ENCODE measurements around the gene BRINP3. TPM values are rescaled to one million over a fixed set of nuclear protein-coding genes. Genes with fewer than 3 reads are reported as not detected.

The BRINP3 gene
- polyA plus RNA-seq, 1 donor from 2014 or later = 7.7 TPM

DNA sequence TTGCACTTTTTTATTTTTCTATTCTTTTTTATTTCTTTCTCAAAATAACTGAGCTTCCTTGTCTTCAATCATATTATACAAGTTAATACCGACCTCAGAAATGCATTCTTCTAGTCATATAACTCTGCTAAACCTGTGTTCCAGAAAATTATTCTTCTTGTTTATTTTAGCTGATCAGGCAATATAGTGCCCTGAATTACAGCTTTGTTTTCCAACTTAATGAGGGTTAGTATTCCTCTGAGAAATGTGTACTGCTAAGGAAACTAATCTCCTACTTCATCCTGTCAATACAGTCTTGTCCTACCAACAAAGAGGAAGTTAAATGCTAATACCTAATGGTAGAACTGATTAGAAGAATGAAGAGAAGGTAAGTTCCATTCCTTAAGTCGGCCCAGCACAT is 13.0 kb downstream of the BRINP3 start:
- H2AFZ ChIP-seq (ENCODE audit: low read depth, low read length) = no peak overlapping the region
- H3K9ac ChIP-seq (ENCODE audit: low read length) = no peak overlapping the region
- no peaks in the 10 kb centered on the region for H3K9me3 ChIP-seq (ENCODE audit: low read length)
- TF ChIP-seq RAD21 (conservative IDR thresholded peaks at IDR 0.05) (no peak), SMC3 (conservative IDR thresholded peaks at IDR 0.05; ENCODE audit: poor library complexity) (no peak), POLR2AphosphoS5 (IDR thresholded peaks at IDR 0.05) (no peak), EZH2 (IDR thresholded peaks at IDR 0.05; ENCODE audit: borderline replicate concordance, insufficient read depth, low read length, poor library complexity, severe bottlenecking) (no peak), MXI1 (conservative IDR thresholded peaks at IDR 0.05; ENCODE audit: poor library complexity, severe bottlenecking) (no peak), EP300 (conservative IDR thresholded peaks at IDR 0.05; ENCODE audit: poor library complexity, severe bottlenecking) (no peak), TAF1 (IDR thresholded peaks at IDR 0.05; ENCODE audit: low read depth) (no peak)
- TF ChIP-seq, protein P1, sequence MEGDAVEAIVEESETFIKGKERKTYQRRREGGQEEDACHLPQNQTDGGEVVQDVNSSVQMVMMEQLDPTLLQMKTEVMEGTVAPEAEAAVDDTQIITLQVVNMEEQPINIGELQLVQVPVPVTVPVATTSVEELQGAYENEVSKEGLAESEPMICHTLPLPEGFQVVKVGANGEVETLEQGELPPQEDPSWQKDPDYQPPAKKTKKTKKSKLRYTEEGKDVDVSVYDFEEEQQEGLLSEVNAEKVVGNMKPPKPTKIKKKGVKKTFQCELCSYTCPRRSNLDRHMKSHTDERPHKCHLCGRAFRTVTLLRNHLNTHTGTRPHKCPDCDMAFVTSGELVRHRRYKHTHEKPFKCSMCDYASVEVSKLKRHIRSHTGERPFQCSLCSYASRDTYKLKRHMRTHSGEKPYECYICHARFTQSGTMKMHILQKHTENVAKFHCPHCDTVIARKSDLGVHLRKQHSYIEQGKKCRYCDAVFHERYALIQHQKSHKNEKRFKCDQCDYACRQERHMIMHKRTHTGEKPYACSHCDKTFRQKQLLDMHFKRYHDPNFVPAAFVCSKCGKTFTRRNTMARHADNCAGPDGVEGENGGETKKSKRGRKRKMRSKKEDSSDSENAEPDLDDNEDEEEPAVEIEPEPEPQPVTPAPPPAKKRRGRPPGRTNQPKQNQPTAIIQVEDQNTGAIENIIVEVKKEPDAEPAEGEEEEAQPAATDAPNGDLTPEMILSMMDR (IDR thresholded peaks at IDR 0.05; ENCODE audit: poor library complexity, severe bottlenecking) = no peak
- TF ChIP-seq, protein P2, sequence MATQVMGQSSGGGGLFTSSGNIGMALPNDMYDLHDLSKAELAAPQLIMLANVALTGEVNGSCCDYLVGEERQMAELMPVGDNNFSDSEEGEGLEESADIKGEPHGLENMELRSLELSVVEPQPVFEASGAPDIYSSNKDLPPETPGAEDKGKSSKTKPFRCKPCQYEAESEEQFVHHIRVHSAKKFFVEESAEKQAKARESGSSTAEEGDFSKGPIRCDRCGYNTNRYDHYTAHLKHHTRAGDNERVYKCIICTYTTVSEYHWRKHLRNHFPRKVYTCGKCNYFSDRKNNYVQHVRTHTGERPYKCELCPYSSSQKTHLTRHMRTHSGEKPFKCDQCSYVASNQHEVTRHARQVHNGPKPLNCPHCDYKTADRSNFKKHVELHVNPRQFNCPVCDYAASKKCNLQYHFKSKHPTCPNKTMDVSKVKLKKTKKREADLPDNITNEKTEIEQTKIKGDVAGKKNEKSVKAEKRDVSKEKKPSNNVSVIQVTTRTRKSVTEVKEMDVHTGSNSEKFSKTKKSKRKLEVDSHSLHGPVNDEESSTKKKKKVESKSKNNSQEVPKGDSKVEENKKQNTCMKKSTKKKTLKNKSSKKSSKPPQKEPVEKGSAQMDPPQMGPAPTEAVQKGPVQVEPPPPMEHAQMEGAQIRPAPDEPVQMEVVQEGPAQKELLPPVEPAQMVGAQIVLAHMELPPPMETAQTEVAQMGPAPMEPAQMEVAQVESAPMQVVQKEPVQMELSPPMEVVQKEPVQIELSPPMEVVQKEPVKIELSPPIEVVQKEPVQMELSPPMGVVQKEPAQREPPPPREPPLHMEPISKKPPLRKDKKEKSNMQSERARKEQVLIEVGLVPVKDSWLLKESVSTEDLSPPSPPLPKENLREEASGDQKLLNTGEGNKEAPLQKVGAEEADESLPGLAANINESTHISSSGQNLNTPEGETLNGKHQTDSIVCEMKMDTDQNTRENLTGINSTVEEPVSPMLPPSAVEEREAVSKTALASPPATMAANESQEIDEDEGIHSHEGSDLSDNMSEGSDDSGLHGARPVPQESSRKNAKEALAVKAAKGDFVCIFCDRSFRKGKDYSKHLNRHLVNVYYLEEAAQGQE (IDR thresholded peaks at IDR 0.05; ENCODE audit: borderline replicate concordance) = no peak
- H4K20me1 ChIP-seq (ENCODE audit: insufficient read depth) = no peaks in the 10 kb centered on the region
- no peaks in the 10 kb centered on the region for H3K36me3 ChIP-seq (ENCODE audit: insufficient read depth, low read length)
- H3K27ac ChIP-seq (ENCODE audit: low read length) = no peak overlapping the region
- no peak overlapping the region for H3K4me2 ChIP-seq (ENCODE audit: low read length)
- H3K27me3 ChIP-seq (ENCODE audit: insufficient read depth, low read depth, low read length) = no peaks in the 10 kb centered on the region
- no peak overlapping the region for H3K4me3 ChIP-seq (ENCODE audit: low read length)
- no peaks in the 10 kb centered on the region for H3F3A ChIP-seq (ENCODE audit: insufficient read depth, low read length, poor library complexity, severe bottlenecking)
- H3K9me2 ChIP-seq (ENCODE audit: insufficient read depth, low read length) = no peaks in the 10 kb centered on the region
- H3K79me2 ChIP-seq (replicated peaks; ENCODE audit: insufficient read depth, low read length) = no peaks in the 10 kb centered on the region

DNA sequence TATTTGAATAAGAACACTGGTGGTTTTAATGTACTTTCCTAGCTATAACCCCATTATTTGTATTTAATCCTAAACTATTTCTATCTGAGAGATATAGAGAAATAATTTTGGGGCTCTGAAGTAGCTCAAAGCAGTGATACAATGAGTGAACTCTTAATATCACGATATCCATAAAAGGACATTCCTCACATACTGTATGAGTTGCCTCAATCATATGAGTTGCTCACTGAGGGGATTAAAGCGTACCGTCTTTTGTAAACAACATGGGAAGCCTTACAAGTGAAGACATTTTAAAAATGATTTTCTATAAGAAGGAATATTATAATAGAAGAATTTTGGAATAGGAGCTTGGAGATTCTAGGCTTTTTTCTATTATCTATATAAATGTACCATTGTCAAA is 21.5 kb downstream of the BRINP3 start:
- H4K20me1 ChIP-seq (ENCODE audit: insufficient read depth) = no peaks in the 10 kb centered on the region
- no peak for TF ChIP-seq SMC3 (conservative IDR thresholded peaks at IDR 0.05; ENCODE audit: poor library complexity)
- no peak for TF ChIP-seq MXI1 (conservative IDR thresholded peaks at IDR 0.05; ENCODE audit: poor library complexity, severe bottlenecking)

DNA sequence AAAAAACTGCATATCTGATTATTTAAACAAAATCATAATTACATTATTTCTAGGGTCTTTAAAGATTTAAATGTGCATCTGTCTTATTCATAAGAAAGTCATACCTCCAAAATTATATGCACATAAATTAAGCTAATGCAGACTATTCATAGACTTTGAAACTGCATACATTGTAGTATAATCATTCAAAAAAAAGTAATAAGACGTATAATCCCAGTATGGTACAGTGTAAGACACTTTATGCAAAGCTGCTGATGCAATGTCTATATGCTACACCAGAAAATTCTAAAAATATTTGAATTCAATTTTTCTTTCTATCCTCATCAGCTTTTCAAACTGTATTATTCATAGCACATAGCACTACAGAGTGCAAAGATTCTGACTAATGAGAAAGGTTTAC is 22.0 kb downstream of the BRINP3 start:
- no peak for TF ChIP-seq EP300 (conservative IDR thresholded peaks at IDR 0.05; ENCODE audit: poor library complexity, severe bottlenecking)
- TF ChIP-seq EZH2 (IDR thresholded peaks at IDR 0.05; ENCODE audit: borderline replicate concordance, insufficient read depth, low read length, poor library complexity, severe bottlenecking) = no peak
- TF ChIP-seq TAF1 (IDR thresholded peaks at IDR 0.05; ENCODE audit: low read depth) = no peak
- TF ChIP-seq, protein P1 (IDR thresholded peaks at IDR 0.05; ENCODE audit: poor library complexity, severe bottlenecking) = no peak
- TF ChIP-seq, protein P2 (IDR thresholded peaks at IDR 0.05; ENCODE audit: borderline replicate concordance) = no peak
- TF ChIP-seq RAD21 (conservative IDR thresholded peaks at IDR 0.05) = no peak
- TF ChIP-seq POLR2AphosphoS5 (IDR thresholded peaks at IDR 0.05) = no peak
- TF ChIP-seq MXI1 (conservative IDR thresholded peaks at IDR 0.05; ENCODE audit: poor library complexity, severe bottlenecking) = no peak
- no peak for TF ChIP-seq SMC3 (conservative IDR thresholded peaks at IDR 0.05; ENCODE audit: poor library complexity)
- no peaks in the 10 kb centered on the region for H3K9me2 ChIP-seq (ENCODE audit: insufficient read depth, low read length)
- no peak overlapping the region for H3K9ac ChIP-seq (ENCODE audit: low read length)
- no peaks in the 10 kb centered on the region for H3F3A ChIP-seq (ENCODE audit: insufficient read depth, low read length, poor library complexity, severe bottlenecking)
- no peak overlapping the region for H3K4me2 ChIP-seq (ENCODE audit: low read length)
- H4K20me1 ChIP-seq (ENCODE audit: insufficient read depth) = no peaks in the 10 kb centered on the region
- no peaks in the 10 kb centered on the region for H3K9me3 ChIP-seq (ENCODE audit: low read length)
- no peaks in the 10 kb centered on the region for H3K79me2 ChIP-seq (replicated peaks; ENCODE audit: insufficient read depth, low read length)
- H3K4me3 ChIP-seq (ENCODE audit: low read length) = no peak overlapping the region
- H2AFZ ChIP-seq (ENCODE audit: low read depth, low read length) = no peak overlapping the region
- H3K27ac ChIP-seq (ENCODE audit: low read length) = no peak overlapping the region
- no peaks in the 10 kb centered on the region for H3K27me3 ChIP-seq (ENCODE audit: insufficient read depth, low read depth, low read length)
- H3K36me3 ChIP-seq (ENCODE audit: insufficient read depth, low read length) = no peaks in the 10 kb centered on the region

More for the DNA sequence above, 21.5 kb downstream of the BRINP3 start:
- Histone ChIP-seq H3K4me2 (ENCODE audit: low read length) (no peak overlapping the region), H3K27me3 (ENCODE audit: insufficient read depth, low read depth, low read length) (no peaks in the 10 kb centered on the region), H3K36me3 (ENCODE audit: insufficient read depth, low read length) (no peaks in the 10 kb centered on the region), H3K9me3 (ENCODE audit: low read length) (no peaks in the 10 kb centered on the region), H3K9ac (ENCODE audit: low read length) (no peak overlapping the region), H3K79me2 (replicated peaks; ENCODE audit: insufficient read depth, low read length) (no peaks in the 10 kb centered on the region), H3K27ac (ENCODE audit: low read length) (no peak overlapping the region), H2AFZ (ENCODE audit: low read depth, low read length) (no peak overlapping the region), H3F3A (ENCODE audit: insufficient read depth, low read length, poor library complexity, severe bottlenecking) (no peaks in the 10 kb centered on the region), H3K4me3 (ENCODE audit: low read length) (no peak overlapping the region), H3K9me2 (ENCODE audit: insufficient read depth, low read length) (no peaks in the 10 kb centered on the region)
